Measurements from ENCODE around the gene RSRP1.
A peak's percentile ranks its signal among the peaks of the same experiment; 100 is the strongest.
"Not testable (repeated sequence)": the region's sequence is repeated elsewhere in the genome, so short reads cannot be mapped to it uniquely, and the experiment has no call there.

Gene RSRP1

DNA sequence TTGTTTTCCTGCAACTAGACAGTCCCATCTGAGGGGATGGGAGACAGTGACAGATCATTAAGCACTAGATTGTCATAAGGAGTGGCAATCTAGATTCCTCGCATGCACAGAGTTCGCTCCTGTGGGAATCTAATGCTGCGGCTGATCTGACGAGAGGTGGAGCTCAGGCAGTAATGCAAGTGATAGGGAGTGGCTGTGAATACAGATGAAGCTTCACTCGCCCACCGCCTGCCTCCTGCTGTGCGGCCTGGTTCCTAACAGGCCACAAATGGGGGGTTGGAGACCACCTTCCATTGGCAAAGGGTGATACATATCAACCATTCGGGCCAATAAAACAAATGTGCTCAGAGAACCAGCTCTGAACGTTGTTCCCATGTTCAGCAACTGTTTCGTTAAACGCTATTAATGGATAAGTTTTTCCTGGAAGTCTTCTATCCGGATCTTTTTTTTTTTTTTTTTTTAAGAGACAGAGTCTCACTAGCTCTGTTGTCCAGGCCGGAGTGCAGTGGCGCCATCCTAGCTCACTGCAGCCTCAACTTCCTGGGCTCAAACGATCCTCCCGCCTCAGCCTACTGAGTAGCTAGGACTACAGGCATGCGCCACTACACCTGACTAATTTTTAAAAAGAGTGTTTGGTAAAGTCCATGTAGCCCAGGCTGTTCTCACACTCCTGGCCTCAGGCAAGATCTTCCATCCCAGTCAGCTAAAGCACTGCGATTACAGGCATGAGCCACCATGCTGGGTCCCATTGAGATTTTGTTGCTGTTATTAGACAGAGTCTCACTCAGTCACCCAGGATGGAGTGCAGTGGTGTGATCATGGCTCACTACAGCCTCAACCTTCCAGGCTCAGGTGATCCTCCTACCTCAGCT is 8.7 kb upstream of the RSRP1 start:
- no peak for DNase-seq

DNA sequence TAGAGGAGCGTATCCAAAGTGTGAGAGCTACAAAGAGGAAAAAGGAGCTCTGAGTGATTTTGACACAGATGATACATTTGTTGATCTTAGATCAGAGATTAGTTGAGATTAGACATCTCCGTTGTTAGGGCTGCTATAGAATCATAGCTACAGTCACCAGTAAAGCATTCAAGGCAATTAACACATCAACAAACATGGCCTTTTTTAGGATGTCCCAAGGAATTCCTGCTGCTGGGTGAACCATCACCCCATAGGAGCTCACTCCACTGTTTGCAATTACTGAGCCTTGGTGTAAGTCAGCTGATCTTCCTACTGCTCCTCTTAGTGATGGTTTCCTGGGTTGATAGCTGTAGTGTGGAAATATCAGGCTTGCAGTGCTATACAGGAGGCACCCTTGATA is 6.7 kb upstream of the RSRP1 start:
- peak; percentile 91 for DNase-seq

DNA sequence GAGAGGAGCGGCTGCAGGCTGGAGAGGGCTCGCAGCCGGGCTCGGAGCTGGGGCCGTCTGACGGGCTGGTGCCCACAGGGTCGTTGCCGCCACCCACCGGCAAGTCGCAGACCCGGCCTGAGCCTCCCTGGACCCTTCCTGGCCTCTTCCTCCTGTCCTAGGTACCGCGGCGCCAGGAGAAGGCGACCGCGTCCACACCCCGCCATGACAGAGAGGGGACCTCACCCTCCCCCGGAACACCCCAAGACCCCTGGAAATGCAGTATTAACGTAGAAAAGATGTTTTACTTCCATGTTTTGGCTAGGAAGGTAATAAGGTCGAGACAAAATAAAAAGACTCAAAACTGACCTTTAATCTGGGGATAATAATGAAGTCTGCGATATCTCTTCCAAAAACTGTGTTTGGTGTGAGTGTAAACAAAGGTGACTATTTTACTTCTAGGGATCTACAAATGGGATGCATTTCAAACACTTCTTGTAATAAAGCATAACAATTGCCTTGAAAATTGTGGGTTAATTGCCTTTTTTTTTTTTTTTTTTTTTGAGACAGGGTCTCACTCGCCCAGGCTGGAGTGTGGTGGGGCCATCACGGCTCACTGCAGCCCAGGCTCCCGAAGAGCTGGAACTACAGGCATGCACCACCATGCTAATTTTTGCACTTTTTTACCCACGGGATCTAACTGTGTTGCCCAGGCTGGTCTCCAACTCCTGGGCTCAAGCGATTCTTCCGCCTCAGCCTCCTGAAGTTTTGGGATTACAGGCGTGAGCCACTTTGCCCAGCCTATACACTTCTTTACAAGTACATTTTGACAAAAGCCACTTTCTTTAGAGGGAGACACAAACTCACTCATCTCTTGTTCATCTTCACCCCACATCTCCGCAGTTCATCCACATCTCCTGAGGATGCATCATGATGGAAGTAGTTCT is 838 bp upstream of the RSRP1 start:
- DNase-seq = no peak

DNA sequence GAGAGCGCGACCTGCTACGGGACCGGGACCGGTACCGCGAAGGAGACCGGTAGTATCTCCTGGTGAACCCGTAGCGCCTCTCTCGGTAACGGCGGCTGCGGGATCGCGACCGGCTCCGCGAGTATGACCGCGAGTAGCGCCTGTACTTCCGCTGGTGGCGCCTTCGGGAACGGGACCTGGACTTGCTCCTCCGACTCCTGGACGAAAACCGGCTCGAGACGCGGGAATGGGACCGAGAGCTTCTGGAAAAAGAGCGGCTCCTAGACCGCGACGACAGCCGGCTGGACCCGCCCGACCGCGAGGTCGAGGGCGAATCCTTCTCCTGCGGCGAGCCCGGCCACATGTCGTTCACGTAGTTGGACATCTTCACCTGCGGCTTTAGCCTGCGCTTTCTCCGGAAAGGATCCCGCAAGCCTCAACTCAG is 642 bp downstream of the RSRP1 start:
- no peak for DNase-seq

DNA sequence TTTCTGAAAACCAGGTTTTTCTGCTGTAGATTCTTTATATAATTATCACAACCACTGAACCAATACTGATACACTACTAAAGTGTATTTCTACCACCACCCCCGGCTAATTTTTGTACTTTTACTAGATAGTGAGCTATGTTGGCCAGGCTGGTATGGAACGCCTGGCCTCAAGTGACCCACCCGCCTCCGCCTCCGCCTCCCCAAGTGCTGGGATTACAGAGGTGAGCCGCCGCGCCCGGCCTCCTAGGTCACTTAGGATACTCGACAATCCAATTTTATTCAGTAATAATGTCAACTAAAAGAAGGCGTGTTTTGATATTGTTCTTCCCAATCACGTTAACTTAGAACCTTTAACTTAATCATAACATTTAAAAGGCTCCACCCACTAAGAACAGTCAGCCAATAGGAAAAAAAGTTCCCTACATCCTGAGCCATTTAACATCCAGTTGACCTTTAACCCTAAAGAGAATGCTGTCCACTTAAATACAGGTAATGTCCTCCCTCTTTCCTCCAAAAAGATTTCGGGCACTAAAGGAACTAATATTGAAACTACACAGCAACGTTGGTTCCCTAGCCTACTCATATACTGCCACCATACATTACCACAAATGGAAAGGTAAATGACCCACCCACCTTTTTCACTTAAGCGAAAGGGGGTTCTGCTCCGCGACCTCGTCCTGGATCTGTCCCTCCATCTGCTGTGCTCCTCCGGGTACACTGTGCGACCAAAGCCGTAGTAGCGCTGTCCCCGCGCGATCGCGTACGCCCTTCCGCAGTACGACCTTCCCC is 1.2 kb downstream of the RSRP1 start:
- DNase-seq = peak; percentile 25

DNA sequence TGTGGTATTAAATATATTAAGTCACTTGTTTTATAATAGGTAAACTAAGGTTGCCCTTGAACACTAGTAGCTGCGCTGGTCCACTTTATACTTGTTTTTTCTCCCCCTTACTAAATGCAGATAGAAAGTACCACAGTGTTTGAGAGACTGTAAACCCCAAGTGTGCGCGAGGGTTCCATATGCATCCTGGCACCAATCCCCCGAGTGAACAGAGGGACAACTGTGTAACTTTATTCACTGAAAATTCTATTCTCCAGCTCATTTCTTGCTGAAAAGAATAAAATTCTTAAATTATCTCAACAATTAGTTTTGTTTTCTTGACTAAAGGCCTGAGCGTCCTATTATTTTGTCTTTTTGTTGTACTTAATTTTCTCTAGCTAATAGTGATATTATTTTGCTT is 1.9 kb downstream of the RSRP1 start:
- no peak for DNase-seq

DNA sequence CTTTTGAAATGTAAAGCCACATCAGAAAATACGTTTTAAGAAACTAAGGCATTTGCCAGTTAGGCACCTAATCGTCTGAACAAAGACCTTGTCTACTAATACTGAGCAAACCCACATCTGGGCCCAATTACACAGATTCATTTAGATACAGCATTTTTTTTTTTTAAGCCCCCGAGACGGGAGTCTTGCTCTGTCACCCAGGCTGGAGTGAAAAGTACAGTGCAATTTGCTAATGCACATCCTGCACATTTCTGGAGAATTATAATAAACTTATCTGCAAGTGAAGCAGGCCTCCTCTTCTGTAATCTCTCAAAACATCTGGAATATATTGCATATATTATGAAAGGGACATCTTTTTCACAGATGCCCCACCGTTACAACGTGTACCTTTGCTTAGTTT is 3.3 kb downstream of the RSRP1 start:
- DNase-seq = peak; percentile 28

DNA sequence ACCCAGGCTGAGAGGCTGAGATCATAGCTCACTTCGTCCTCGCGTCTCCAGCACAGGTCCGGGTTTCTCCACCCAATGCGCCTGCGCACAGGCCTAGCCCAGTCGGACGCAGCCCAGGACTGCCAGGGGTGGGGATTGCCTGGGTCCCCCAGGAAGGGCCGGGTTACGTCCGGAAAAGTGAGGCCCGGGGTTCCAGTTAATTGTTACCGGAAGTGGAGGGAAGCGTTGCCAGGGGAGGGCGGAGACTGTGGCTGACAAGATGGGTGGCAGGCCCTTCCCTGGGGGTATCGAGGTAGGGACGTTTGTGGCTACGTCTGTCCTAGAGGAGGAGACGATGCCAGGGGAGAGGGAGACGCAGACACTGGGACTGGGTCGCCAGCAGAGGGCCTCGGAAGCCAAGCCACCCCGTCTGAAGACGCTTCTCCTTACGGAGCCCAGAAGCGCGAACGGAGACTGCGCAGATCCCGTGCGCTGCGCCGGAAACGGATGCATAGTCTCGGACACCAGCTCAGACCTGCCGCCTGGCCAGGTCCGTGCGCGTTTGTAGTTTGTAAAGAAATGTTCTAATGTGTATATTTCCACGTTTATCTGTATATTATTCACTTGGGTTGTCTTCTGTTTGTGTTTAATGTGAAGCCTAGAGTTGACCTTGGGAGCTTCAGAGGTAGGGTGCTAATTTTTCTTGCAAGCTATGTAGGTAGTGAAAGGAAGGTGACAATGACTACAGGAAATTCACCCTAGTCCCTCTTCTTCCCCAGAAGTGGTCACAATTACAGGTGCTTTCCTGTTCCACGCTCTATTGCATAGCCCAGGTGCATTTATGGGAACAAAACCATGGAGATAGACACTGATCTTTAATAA is 7.3 kb downstream of the RSRP1 start:
- peak; percentile 87 for DNase-seq

DNA sequence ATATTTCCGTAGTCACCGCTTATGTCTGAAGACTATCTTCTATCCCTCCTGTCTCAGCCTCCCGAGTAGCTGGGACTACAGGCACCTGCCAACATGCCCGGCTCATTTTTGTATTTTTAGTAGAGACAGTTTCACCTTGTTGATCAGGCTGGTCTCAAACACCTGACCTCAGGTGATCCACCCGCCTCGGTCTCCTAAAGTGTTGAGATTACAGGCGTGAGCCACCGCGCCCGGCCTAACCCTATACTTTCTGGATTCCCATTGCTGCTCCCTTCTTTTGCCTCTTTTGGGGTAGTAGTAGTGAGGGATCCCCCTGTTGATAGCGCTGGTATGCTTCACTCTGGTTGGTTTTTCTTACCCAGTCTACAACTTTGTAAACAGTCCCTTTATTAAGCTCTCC is 9.2 kb downstream of the RSRP1 start:
- no peak for DNase-seq

DNA sequence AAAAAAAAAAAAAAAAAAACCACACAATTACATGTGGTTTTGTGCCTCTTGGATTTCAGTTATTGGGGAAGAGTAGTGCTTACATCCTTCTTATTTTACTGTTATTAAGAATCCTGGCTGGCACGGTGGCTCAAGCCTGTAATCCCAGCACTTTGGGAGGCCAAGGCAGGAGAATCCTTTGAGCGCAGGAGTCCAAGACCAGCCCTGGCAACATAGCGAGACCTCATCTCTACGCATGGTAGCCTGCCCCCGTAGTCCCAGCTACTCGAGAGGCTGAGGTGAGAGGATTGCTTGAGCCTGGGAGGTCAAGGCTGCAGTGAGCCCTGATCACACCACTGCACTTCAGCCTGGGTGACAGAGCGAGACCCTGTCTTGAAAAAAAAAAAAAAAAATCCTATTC is 11.0 kb downstream of the RSRP1 start:
- not testable (repeated sequence) for DNase-seq

DNA sequence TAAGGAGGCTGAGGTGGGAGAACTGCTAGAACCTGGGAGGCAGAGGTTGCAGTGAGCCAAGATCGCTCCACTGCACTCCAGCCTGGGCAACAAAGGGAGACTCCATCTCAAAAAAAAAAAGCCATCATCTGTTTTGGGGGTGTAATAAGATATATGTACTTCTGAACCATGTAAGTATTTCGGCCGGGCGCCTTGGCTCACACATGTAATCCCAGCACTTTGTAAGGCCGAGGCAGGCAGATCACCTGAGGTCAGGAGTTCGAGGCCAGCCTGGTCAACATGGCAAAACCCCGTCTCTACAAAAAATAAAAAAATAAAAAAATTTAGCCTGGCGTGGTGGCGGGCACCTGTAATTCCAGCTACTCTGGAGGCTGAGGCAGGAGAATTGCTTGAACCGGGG is 11.8 kb downstream of the RSRP1 start:
- DNase-seq = not testable (repeated sequence)

DNA sequence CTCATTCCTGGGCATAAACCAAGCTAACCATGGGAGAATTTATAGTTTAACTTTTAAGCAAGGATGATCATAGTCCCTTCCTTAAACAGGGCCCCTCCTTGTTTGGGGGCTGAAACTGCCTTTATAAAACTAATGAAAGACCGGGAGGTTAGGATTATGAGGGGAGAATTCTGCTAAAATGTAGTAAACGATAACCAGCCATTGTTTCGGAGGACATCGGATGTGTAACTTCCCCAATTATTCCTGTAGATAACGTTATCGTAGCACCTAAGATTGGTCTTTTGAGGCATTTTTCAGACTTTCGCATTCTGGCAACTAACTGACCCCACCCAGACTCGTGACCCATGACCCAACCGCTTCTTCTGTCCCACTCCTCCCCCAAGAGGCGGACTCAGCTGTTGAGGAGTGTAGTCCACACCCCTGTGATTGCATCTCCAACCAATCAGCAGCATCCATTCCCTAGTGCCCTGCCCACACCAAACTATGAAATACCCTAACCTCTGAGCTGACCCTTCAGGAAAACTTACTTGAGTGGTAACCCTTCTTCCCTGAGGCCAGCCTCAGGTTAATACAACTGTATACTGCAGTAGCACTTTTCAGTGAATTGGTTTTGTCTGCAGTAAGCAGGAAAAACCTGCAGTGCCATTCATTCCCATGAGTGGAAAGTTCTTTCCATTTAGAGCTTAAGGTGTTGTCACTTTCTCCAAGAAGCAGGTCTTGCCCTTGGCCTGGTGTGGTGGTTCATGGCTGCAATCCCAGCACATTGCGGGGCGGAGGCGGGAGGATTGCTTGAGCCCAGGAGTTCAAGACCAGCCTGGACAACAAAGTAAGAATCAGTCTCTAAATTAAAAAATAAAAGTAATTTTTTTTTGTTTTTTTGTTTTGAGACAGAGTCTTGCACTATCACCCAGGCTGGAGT is 14.1 kb downstream of the RSRP1 start:
- DNase-seq = peak; percentile 81

DNA sequence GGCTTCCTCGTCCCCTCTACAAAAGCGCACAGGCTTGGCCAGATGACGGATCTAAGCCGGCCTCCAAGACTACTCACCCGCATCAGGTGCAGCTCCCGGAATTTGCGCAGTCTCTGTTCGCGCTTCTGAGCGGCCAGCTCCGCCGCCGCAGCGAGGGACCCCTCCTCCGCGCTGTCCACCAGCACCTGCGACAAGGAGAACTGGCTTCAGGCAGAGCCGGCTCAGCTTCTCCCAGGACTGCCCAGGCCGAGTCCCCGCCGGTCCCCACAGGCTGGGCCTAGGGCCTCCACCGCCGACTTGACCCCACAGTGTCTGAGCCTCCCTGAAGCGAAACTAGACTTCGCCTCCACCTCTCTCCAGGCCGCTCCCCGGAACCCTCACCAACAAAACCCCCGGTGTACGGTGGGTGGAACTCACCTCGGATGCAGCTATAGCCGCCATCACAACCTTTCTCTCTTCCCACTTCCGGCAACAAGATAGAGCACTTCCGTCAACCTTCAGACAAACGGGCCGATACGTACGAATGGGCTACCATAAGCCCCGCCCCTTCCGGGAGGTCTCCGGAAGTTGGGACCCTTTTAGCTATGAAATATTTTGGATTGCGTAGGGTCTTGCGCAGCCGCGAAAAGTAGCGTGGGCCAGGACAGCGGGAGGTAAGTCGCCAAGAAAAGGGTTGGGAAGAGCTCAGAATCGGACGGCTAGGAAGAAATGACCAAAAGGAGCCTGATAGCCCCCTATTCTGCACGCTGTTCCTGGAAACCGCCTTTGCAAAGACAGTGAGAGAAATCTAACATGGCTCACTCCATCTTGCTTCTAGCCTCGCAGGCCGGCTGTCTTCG is 15.0 kb downstream of the RSRP1 start, which contains the start of gene SYF2:
Gene SYF2 (minus strand): TSS at position 476 of the 839 bp plus-strand sequence. CDS start 35 bp downstream, at position 441.
- DNase-seq = peak; percentile 94

DNA sequence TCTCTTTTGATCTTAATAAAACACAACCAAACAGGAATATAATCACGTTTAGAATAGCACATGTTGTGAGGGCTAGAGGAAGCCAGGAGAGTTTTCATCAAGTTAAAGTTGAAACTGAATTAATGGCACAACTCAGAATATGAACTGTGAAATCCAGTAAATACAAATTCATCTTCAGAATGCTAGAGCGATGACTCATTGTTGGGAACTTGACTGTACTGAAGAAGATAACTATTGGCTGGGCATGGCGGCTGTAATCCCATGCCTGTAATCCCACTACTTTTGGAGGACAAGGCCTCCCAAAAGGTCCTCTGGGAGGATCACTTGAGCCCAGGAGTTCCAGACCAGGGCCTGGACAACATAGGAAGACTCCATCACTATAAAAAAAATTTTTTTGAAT is 23.8 kb downstream of the RSRP1 start:
- peak; percentile 26 for DNase-seq

DNA sequence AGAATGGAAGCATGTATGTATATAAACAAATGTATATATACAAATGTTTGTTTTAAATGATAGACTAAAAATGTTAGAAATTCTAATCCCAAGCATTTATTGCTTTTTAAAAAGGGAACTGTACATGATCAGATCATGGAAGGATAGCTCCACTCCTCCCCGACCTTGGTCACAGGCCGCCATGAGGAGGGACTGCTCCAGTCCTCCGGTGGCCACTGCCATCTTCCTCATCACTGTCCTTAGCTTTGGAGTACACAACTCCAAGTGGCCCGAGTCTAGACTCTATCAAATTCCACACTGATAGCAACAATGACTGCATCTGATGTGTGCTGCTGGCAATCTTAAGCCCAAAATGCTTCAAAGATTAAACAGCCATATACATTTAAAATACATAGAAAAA is 24.6 kb downstream of the RSRP1 start:
- no peak for DNase-seq

DNA sequence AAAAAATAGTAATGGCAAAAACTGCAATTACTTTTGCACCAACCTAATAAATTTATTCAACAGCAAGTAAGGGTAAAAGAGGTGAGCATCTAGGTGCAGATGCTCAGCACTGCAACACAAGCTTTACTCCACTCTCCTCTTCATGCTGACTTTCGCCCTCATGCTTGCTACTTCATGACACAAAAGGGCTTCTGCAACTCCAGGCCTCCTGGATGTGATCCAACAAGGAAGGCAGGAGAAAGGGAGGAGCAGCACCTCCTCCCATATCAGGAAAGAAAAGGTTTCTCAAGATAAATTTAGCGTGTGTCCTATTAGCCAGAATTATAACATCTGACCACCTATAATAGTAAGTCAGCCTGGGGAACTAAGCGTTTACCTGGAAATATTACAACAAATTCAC is 26.6 kb downstream of the RSRP1 start:
- no peak for DNase-seq

DNA sequence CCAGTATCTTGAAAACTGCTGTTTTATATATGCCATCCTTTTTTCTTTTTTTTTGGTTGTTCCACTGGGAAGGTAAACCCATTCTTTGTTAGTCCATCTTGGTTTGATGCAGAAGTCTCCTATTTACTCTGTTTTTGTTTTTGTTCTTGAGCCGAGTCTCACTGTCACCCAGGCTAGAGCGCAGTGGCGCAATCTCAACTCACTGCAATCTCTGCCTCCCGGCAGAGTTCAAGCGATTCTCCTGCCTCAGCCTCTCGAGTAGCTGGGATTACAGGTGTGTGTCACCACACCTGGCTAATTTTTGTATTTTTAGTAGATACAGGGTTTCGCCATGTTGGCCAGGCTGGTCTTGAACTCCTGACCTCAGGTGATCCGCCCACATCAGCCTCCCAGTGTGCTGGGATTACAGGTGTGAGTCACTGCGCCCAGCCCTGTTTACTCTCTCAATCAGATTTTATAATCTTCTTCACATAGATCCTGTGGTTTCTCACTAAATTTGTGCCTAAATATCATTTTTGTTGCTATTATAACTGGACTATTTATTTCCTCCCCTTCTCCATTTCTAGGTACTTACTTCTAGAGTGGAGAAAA is 27.5 kb downstream of the RSRP1 start:
- DNase-seq = no peak

DNA sequence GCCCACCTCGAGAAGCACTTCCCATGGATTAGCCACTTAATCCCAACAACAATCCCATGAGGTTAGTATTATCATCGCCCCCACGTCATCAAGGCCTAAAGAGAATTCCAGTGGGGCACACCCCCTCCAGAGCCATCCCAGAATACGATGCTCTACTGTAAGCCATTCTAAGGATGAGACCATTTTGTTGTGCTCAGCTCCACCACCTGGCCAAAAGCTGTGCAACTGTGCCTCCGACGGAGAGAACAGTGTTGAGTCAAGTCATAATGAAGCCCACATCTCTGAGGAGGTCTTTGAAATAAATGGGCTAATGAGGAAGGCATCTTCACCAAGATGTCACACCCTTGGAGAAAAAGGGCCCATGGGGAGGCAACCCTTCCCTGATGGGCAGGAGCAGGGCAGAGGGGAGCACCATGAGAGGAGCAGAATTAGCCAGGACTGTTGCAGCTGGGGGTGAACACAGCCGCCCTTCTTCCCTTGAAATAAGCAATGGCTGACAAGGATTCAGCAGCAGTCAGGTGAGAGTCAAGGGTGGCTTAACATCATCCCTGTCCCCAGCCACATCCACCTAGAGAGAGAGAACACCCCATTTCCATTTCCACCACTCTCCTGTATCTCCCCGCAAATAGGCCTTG is 29.5 kb downstream of the RSRP1 start:
- DNase-seq = no peak

DNA sequence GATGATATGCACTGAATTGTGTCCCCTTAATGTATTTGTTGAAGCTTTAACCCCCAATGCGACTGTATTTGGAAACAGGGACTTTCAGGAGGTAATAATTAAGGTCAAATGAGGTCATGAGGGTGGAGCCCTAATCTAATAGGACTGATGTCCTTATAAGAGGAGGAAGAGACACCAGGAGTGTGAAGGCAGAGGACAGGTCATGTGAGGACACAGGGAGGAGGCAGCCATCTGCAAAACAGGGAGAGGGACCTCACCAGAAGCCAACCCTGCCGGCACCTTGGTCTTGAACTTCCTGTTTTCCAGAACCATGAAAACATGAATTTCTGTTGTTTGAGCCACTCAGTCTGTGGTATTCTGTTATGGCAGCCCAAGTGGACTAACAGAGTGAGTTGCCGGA is 30.2 kb downstream of the RSRP1 start:
- DNase-seq = no peak
